Breast epithelium (tissue), 4 donors: ENCODE measurements around the gene TEAD1. TPM values are rescaled to one million over a fixed set of nuclear protein-coding genes. Genes with fewer than 3 reads are reported as not detected.

Experiments used
- DNase-seq, 2 donors: peaks; one replicate each; pipeline ENCODE4 v3.0.0-alpha.2; 2019; ENCODE audit warnings: low spot score in 2 of 2
- H3K27ac ChIP-seq, 2 donors: fragments of 200-600 bp; sonication (generic) in 1 of 2; one replicate each; pipeline ENCODE4 v1.5.1; 2016 to 2019; ENCODE audit warnings: mild to moderate bottlenecking in 1 of 2
- H3K27me3 ChIP-seq, 2 donors: fragments of 200-600 bp; sonication (generic) in 1 of 2; one replicate each; pipeline versions ENCODE4 v1.5.1 to v1.6.0; 2017 to 2019; ENCODE audit warnings: control low read depth in 1 of 2, mild to moderate bottlenecking in 1 of 2
- H3K36me3 ChIP-seq: fragments of 200-600 bp; one replicate; pipeline ENCODE4 v1.5.1; 2019
- H3K4me1 ChIP-seq, 2 donors: fragments of 200-600 bp; sonication (generic); one replicate each; pipeline ENCODE4 v1.5.1; 2016 to 2019; ENCODE audit warnings: control low read depth in 1 of 2
- H3K4me3 ChIP-seq, 3 donors: fragments of 200-600 bp; sonication (generic); 1 replicate in 2 of 3; 2 replicates in 1 of 3; pipeline ENCODE4 v1.5.1; 2016 to 2019; ENCODE audit warnings: mild to moderate bottlenecking in 3 of 3, moderate library complexity in 2 of 3
- H3K9me3 ChIP-seq, 2 donors: fragments of 200-600 bp; sonication (generic) in 1 of 2; one replicate each; pipeline ENCODE4 v1.5.1; 2016 to 2019; ENCODE audit warnings: control low read depth in 1 of 2
- POLR2A ChIP-seq: fragments of 450-650 bp; IDR thresholded peaks from one replicate; pipeline ENCODE4 v1.6.1; 2016; ENCODE audit warnings: antibody characterized with exemption, mild to moderate bottlenecking, moderate library complexity
- POLR2AphosphoS5 ChIP-seq, 3 donors: sonication (generic); formaldehyde crosslinking; IDR thresholded peaks; one replicate each; pipeline ENCODE4 v1.6.1; 2017; ENCODE audit warnings: antibody characterized with exemption in 3 of 3
- intact Hi-C: fragments of 100-400 bp; cut with DNase I; formaldehyde crosslinking; loops from one replicate; pipeline ENCODE4 v1.15.1; 2023; ENCODE audit warnings: low total_unique reads
- total RNA-seq, 3 donors: library from RNA; depleted of rRNA; stranded (reverse); fragments of >200 nt; gene quantifications; one replicate each; pipeline ENCODE4 v1.1.0, GENCODE V29; 2016
- TF ChIP-seq, protein P1 (sequence below), 3 donors: fragments of 450-650 bp; IDR thresholded peaks; one replicate each; pipeline ENCODE4 v1.5.1; 2016 to 2017; ENCODE audit warnings: antibody characterized with exemption in 3 of 3, mild to moderate bottlenecking in 3 of 3, moderate library complexity in 3 of 3

TEAD1 gene
- total RNA-seq, 3 donors from 2014 or later: 67.8 to 110 (median 80.1) TPM

DNA sequence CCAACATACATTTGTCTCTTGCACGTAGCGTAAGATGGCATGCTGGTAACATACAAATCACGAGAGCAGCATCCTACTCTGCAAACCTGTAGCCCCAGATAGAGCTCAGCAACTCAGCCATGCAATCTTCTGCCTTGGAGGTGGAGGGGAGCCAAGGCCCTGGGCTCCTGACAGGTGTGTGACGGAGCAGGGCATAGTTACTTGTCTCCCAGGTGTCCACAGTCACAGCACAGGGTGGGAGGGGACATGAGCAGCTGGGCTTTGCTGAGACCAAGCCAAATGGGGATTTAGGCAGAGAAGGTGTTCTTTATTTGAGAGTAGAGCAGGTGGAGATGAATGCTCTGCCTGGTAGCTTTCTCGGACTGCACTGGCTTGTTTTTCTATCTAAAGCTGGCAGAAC, 111.7 kb downstream of the TEAD1 start:
- H3K36me3 ChIP-seq: no peaks in the 10 kb centered on the region
- TF ChIP-seq POLR2AphosphoS5 (IDR thresholded peaks at IDR 0.05) (no peak), POLR2A (no peak)
- TF ChIP-seq, protein P1, sequence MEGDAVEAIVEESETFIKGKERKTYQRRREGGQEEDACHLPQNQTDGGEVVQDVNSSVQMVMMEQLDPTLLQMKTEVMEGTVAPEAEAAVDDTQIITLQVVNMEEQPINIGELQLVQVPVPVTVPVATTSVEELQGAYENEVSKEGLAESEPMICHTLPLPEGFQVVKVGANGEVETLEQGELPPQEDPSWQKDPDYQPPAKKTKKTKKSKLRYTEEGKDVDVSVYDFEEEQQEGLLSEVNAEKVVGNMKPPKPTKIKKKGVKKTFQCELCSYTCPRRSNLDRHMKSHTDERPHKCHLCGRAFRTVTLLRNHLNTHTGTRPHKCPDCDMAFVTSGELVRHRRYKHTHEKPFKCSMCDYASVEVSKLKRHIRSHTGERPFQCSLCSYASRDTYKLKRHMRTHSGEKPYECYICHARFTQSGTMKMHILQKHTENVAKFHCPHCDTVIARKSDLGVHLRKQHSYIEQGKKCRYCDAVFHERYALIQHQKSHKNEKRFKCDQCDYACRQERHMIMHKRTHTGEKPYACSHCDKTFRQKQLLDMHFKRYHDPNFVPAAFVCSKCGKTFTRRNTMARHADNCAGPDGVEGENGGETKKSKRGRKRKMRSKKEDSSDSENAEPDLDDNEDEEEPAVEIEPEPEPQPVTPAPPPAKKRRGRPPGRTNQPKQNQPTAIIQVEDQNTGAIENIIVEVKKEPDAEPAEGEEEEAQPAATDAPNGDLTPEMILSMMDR (IDR thresholded peaks at IDR 0.05): no peak
- H3K4me1 ChIP-seq: no peaks in the 10 kb centered on the region
- no peak overlapping the region for H3K27ac ChIP-seq
- H3K9me3 ChIP-seq: no peaks in the 10 kb centered on the region
- intact Hi-C loops: no loop called here
- no peaks in the 10 kb centered on the region for H3K27me3 ChIP-seq
- no peak overlapping the region for H3K4me3 ChIP-seq
- DNase-seq: no peak

DNA sequence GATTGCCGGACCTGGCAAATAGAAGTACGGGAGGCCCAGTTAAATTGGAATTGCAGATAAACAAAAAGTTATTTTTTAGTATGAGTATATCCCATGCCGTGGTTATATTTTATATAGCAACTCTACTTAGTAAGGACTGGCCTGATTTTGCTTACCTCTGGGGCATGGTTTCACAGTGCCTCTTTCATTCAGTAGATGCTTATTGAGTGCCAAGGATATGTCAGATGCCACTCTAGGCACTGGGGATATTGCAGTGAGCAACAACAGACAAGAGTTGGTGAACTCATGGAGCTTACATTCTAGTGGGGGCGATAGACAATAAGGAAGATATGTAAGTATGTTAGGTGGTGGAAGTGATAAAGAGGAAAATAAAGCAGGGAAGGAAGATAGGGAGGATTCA, 112.2 kb downstream of the TEAD1 start:
- no peak for DNase-seq
- intact Hi-C loops: no loop called here
- no peak for TF ChIP-seq POLR2AphosphoS5 (IDR thresholded peaks at IDR 0.05)
- TF ChIP-seq, protein P1 (IDR thresholded peaks at IDR 0.05): no peak
- no peak for TF ChIP-seq POLR2A
- Histone ChIP-seq H3K4me3 (no peak overlapping the region), H3K27ac (no peak overlapping the region), H3K4me1 (no peaks in the 10 kb centered on the region), H3K36me3 (no peaks in the 10 kb centered on the region), H3K9me3 (no peaks in the 10 kb centered on the region), H3K27me3 (no peaks in the 10 kb centered on the region)

GRCh38 chr11:12786891-12787290, 112.7 kb downstream of the TEAD1 start:
- no peaks in the 10 kb centered on the region for H3K36me3 ChIP-seq
- intact Hi-C loops: no loop called here
- no peak overlapping the region for H3K27ac ChIP-seq
- TF ChIP-seq, protein P1 (IDR thresholded peaks at IDR 0.05): no peak
- TF ChIP-seq POLR2A (no peak), POLR2AphosphoS5 (IDR thresholded peaks at IDR 0.05) (no peak)
- no peaks in the 10 kb centered on the region for H3K4me1 ChIP-seq
- H3K27me3 ChIP-seq: no peaks in the 10 kb centered on the region
- H3K4me3 ChIP-seq: no peak overlapping the region
- no peak for DNase-seq
- H3K9me3 ChIP-seq: no peaks in the 10 kb centered on the region

DNA sequence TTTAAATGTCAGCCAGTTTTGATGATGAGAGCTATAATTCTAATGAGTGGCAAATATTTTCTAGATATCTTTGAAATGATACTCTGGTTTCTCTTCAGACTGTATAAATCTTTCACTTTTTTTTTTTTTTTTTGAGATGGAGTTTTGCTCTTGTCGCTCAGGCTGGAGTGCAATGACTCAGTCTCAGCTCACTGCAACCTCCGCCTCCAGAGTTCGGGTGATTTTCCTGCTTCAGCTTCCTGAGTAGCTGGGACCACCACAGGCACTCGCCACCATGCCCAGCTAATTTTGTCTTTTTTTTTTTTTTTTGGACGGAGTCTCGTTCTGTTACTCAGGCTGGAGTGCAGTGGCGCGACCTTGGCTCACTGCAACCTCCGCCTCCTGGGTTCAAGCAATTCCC, 113.6 kb downstream of the TEAD1 start:
- no peak overlapping the region for H3K27ac ChIP-seq
- TF ChIP-seq, protein P1 (IDR thresholded peaks at IDR 0.05): no peak
- TF ChIP-seq POLR2A (no peak), POLR2AphosphoS5 (IDR thresholded peaks at IDR 0.05) (no peak)
- no peaks in the 10 kb centered on the region for H3K4me1 ChIP-seq
- H3K4me3 ChIP-seq: no peak overlapping the region
- DNase-seq: no peak
- no peaks in the 10 kb centered on the region for H3K27me3 ChIP-seq
- H3K9me3 ChIP-seq: no peaks in the 10 kb centered on the region
- intact Hi-C loops: no loop called here
- H3K36me3 ChIP-seq: no peaks in the 10 kb centered on the region

GRCh38 chr11:12789054-12789453, 114.8 kb downstream of the TEAD1 start:
- no peak overlapping the region for H3K27ac ChIP-seq
- no peaks in the 10 kb centered on the region for H3K9me3 ChIP-seq
- H3K27me3 ChIP-seq: no peaks in the 10 kb centered on the region
- no peak for TF ChIP-seq POLR2AphosphoS5 (IDR thresholded peaks at IDR 0.05)
- TF ChIP-seq, protein P1 (IDR thresholded peaks at IDR 0.05): no peak
- TF ChIP-seq POLR2A: no peak
- intact Hi-C loops: no loop called here
- no peak overlapping the region for H3K4me3 ChIP-seq
- no peak for DNase-seq
- H3K36me3 ChIP-seq: no peaks in the 10 kb centered on the region
- H3K4me1 ChIP-seq: no peaks in the 10 kb centered on the region
